Neural cell (in vitro differentiated cells): ENCODE measurements around the gene LUC7L. TPM values are rescaled to one million over a fixed set of nuclear protein-coding genes. Genes with fewer than 3 reads are reported as not detected.
"Not testable (repeated sequence)": the region's sequence is repeated elsewhere in the genome, so short reads cannot be mapped to it uniquely, and the experiment has no call there.

Source experiments
- H2AFZ ChIP-seq: fragments of 200-600, 300-800 bp; sonication (generic), shearing (Covaris generic); 2 replicates; pipeline ENCODE4 v1.6.0; 2014; ENCODE audit warnings: low read depth, mild to moderate bottlenecking, antibody characterized with exemption, low read length, moderate library complexity
- H3F3A ChIP-seq: fragments of 200-600 bp; shearing (Covaris generic); 2 replicates; pipeline ENCODE4 v1.6.1; 2016; ENCODE audit warnings: mild to moderate bottlenecking, moderate library complexity, mixed read lengths, antibody characterized with exemption, low read length; ENCODE audit not compliant: insufficient read depth, poor library complexity, severe bottlenecking
- H3K27ac ChIP-seq: fragments of 200-600, 300-800 bp; sonication (generic), shearing (Covaris generic); 2 replicates; pipeline ENCODE4 v1.5.1; 2014; ENCODE audit warnings: mild to moderate bottlenecking, low read length, moderate library complexity
- H3K27me3 ChIP-seq: fragments of 300-800, 200-600 bp; sonication (generic), shearing (Covaris generic); 2 replicates; pipeline ENCODE4 v1.6.0; 2014; ENCODE audit warnings: mild to moderate bottlenecking, low read depth, low read length, moderate library complexity; ENCODE audit not compliant: insufficient read depth
- H3K36me3 ChIP-seq: fragments of 300-800, 200-600 bp; sonication (generic), shearing (Covaris generic); 2 replicates; pipeline ENCODE4 v1.5.1; 2014; ENCODE audit warnings: mild to moderate bottlenecking, antibody characterized with exemption, low read length, moderate library complexity; ENCODE audit not compliant: insufficient read depth
- H3K4me2 ChIP-seq: fragments of 300-800, 200-600 bp; sonication (generic), shearing (Covaris generic); 2 replicates; pipeline ENCODE4 v1.6.0; 2014; ENCODE audit warnings: mild to moderate bottlenecking, low read length
- H3K4me3 ChIP-seq: fragments of 300-800, 200-600 bp; sonication (generic), shearing (Covaris generic); 2 replicates; pipeline ENCODE4 v1.5.1; 2014; ENCODE audit warnings: mild to moderate bottlenecking, low read length, moderate library complexity
- H3K79me2 ChIP-seq: fragments of 200-600 bp; shearing (Covaris generic); replicated peaks from 2 replicates; pipeline ENCODE4 v1.6.0; 2014; ENCODE audit warnings: mild to moderate bottlenecking, low read length, moderate library complexity; ENCODE audit not compliant: insufficient read depth
- H3K9ac ChIP-seq: fragments of 300-800, 200-600 bp; sonication (generic), shearing (Covaris generic); 2 replicates; pipeline ENCODE4 v1.6.1; 2016; ENCODE audit warnings: mild to moderate bottlenecking, low read length, mixed read lengths
- H3K9me2 ChIP-seq: fragments of 200-600 bp; shearing (Covaris generic); 2 replicates; pipeline ENCODE4 v1.6.1; 2016; ENCODE audit warnings: mild to moderate bottlenecking, low read length, mixed read lengths; ENCODE audit not compliant: insufficient read depth
- H3K9me3 ChIP-seq: fragments of 200-600, 300-800 bp; sonication (generic), shearing (Covaris generic); 2 replicates; pipeline ENCODE4 v1.6.1; 2016; ENCODE audit warnings: mild to moderate bottlenecking, mixed run types, low read length, moderate library complexity, mixed read lengths
- H4K20me1 ChIP-seq: fragments of 200-600 bp; shearing (Covaris generic); 2 replicates; pipeline ENCODE4 v1.6.1; 2016; ENCODE audit warnings: mild to moderate bottlenecking, mixed run types; ENCODE audit not compliant: insufficient read depth
- CTCF ChIP-seq: fragments of 450-650 bp; IDR thresholded peaks from 2 replicates; pipeline ENCODE4 v1.5.1; 2014; ENCODE audit warnings: antibody characterized with exemption, mild to moderate bottlenecking, moderate library complexity; ENCODE audit not compliant: poor library complexity, severe bottlenecking
- EP300 ChIP-seq: fragments of 450-650 bp; conservative IDR thresholded peaks from 2 replicates; pipeline ENCODE4 v1.6.1; 2014; ENCODE audit warnings: antibody characterized with exemption, mild to moderate bottlenecking, moderate library complexity; ENCODE audit not compliant: poor library complexity, severe bottlenecking
- EZH2 ChIP-seq: fragments of 200-600, 300-800 bp; shearing (Covaris generic), sonication (generic); IDR thresholded peaks from 2 replicates; pipeline ENCODE4 v1.6.1; 2014; ENCODE audit warnings: antibody characterized with exemption, low read length, borderline replicate concordance, mild to moderate bottlenecking; ENCODE audit not compliant: insufficient read depth, poor library complexity, severe bottlenecking
- MXI1 ChIP-seq: fragments of 450-650 bp; conservative IDR thresholded peaks from 2 replicates; pipeline ENCODE4 v1.6.1; 2014; ENCODE audit warnings: antibody characterized with exemption, mild to moderate bottlenecking; ENCODE audit not compliant: poor library complexity, severe bottlenecking
- POLR2AphosphoS5 ChIP-seq: IDR thresholded peaks from 2 replicates; pipeline ENCODE4 v1.6.1; 2012
- RAD21 ChIP-seq: fragments of 450-650 bp; conservative IDR thresholded peaks from 2 replicates; pipeline ENCODE4 v1.6.1; 2014; ENCODE audit warnings: antibody characterized with exemption, mild to moderate bottlenecking, moderate library complexity
- SMC3 ChIP-seq: fragments of 450-650 bp; conservative IDR thresholded peaks from 2 replicates; pipeline ENCODE4 v1.6.1; 2014; ENCODE audit warnings: antibody characterized with exemption, mild to moderate bottlenecking, moderate library complexity; ENCODE audit not compliant: poor library complexity
- TAF1 ChIP-seq: IDR thresholded peaks from 2 replicates; pipeline ENCODE4 v1.6.1; 2012; ENCODE audit warnings: low read depth
- polyA plus RNA-seq: library from polyadenylated mRNA; depleted of rRNA; stranded (reverse); fragments of >200 nt; gene quantifications from 2 replicates; pipeline ENCODE4 v1.2.3, GENCODE V29; 2014
- TF ChIP-seq, protein P1 (sequence below): IDR thresholded peaks from 2 replicates; pipeline ENCODE4 v1.6.1; 2012; ENCODE audit warnings: borderline replicate concordance

The LUC7L gene
- polyA plus RNA-seq, 1 donor from 2014 or later: 564 TPM

- Histone ChIP-seq H4K20me1 (no peaks in the 10 kb centered on the region), H3F3A (no peaks in the 10 kb centered on the region), H3K4me3 (no peak overlapping the region), H3K9me3 (no peaks in the 10 kb centered on the region), H3K79me2 (no peaks in the 10 kb centered on the region), H3K36me3 (no peaks in the 10 kb centered on the region), H3K9me2 (no peaks in the 10 kb centered on the region), H3K27ac (no peak overlapping the region), H2AFZ (no peak overlapping the region), H3K4me2 (no peak overlapping the region), H3K27me3 (no peaks in the 10 kb centered on the region), H3K9ac (no peak overlapping the region)
- TF ChIP-seq TAF1 (no peak), POLR2AphosphoS5 (no peak), SMC3 (no peak), EP300 (no peak), MXI1 (no peak), RAD21 (no peak), EZH2 (no peak), CTCF (no peak)
- TF ChIP-seq, protein P1, sequence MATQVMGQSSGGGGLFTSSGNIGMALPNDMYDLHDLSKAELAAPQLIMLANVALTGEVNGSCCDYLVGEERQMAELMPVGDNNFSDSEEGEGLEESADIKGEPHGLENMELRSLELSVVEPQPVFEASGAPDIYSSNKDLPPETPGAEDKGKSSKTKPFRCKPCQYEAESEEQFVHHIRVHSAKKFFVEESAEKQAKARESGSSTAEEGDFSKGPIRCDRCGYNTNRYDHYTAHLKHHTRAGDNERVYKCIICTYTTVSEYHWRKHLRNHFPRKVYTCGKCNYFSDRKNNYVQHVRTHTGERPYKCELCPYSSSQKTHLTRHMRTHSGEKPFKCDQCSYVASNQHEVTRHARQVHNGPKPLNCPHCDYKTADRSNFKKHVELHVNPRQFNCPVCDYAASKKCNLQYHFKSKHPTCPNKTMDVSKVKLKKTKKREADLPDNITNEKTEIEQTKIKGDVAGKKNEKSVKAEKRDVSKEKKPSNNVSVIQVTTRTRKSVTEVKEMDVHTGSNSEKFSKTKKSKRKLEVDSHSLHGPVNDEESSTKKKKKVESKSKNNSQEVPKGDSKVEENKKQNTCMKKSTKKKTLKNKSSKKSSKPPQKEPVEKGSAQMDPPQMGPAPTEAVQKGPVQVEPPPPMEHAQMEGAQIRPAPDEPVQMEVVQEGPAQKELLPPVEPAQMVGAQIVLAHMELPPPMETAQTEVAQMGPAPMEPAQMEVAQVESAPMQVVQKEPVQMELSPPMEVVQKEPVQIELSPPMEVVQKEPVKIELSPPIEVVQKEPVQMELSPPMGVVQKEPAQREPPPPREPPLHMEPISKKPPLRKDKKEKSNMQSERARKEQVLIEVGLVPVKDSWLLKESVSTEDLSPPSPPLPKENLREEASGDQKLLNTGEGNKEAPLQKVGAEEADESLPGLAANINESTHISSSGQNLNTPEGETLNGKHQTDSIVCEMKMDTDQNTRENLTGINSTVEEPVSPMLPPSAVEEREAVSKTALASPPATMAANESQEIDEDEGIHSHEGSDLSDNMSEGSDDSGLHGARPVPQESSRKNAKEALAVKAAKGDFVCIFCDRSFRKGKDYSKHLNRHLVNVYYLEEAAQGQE: no peak
Observed at GRCh38 chr16:259814-260253, 30.6 kb upstream of the LUC7L start.

DNA sequence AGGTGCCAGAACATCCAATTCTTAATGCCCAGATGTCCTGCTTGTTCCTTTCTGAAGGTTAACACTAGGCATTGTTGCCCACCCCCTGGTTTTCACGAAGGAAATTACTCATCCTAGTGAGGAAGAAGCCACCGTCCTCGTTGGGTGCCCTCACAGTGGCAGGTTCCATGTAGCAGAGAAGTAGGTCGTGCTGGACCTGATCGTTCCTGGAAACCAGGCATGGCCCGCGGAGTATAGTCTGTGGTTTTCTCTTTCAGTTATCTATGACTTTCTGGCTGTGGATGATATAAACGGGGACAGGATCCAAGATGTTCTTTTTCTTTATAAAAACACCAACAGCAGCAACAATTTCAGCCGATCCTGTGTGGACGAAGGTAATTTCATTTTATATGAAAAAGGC lies 30.0 kb upstream of the LUC7L start:
- Histone ChIP-seq H3K36me3 (no peaks in the 10 kb centered on the region), H2AFZ (no peak overlapping the region), H3F3A (no peaks in the 10 kb centered on the region), H3K9ac (no peak overlapping the region), H3K79me2 (no peaks in the 10 kb centered on the region), H3K27me3 (no peaks in the 10 kb centered on the region), H3K4me3 (no peak overlapping the region), H3K9me3 (no peaks in the 10 kb centered on the region), H3K9me2 (no peaks in the 10 kb centered on the region), H4K20me1 (no peaks in the 10 kb centered on the region), H3K27ac (no peak overlapping the region), H3K4me2 (no peak overlapping the region)
- TF ChIP-seq, protein P1: no peak
- TF ChIP-seq CTCF: no peak
- TF ChIP-seq TAF1: no peak

DNA sequence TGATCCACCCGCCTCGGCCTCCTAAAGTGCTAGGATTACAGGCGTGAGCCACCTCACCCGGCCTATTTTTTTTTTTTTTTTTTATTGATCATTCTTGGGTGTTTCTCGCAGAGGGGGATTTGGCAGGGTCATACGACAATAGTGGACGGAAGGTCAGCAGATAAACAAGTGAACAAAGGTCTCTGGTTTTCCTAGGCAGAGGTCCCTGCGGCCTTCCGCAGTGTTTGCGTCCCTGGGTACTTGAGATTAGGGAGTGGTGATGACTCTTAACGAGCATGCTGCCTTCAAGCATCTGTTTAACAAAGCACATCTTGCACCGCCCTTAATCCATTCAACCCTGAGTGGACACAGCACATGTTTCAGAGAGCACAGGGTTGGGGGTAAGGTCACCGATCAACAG lies 28.8 kb upstream of the LUC7L start:
- H3K9me2 ChIP-seq, H2AFZ ChIP-seq, H3K4me2 ChIP-seq, H3K79me2 ChIP-seq, H4K20me1 ChIP-seq, H3K27me3 ChIP-seq, H3K36me3 ChIP-seq, H3F3A ChIP-seq, H3K9me3 ChIP-seq, H3K9ac ChIP-seq, H3K27ac ChIP-seq, H3K4me3 ChIP-seq: not testable (repeated sequence)
